OCI-LY1 (cell line): Measurements from ENCODE around the gene SMIM14.

Experiments used
- EZH2 ChIP-seq: fragments of 200-600 bp; sonication (generic), shearing (Covaris generic); IDR thresholded peaks from 2 replicates; pipeline ENCODE4 v1.8.0; 2017; ENCODE audit warnings: borderline replicate concordance, mixed run types, mild to moderate bottlenecking, antibody characterized with exemption, low read length, moderate library complexity, mixed read lengths
- TF ChIP-seq, protein P1 (sequence below): fragments of 200-600 bp; sonication (generic), shearing (Covaris generic); IDR thresholded peaks from 2 replicates; pipeline ENCODE4 v1.5.1; 2017; ENCODE audit warnings: mild to moderate bottlenecking, antibody characterized with exemption, low read length, moderate library complexity, mixed read lengths

DNA sequence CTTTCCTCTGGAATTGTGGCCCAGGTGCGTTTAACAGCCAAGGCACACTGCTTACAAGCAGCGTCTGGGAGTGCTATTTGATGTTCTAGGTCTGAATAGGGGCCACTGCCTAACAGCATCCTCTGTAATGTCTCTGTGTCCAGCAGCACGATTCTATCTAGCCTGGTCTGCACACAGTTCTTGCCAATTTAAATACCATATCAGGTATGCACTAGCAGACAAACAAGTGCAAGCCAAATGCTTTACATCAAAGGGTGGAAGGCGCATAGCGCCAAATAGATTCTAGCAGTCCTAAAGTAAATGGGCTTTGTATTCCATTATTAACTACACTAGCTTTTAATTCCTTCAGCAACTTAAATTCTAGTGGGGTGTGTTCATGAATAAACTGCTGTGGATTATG, 95.6 kb downstream of the SMIM14 start:
- TF ChIP-seq, protein P1, sequence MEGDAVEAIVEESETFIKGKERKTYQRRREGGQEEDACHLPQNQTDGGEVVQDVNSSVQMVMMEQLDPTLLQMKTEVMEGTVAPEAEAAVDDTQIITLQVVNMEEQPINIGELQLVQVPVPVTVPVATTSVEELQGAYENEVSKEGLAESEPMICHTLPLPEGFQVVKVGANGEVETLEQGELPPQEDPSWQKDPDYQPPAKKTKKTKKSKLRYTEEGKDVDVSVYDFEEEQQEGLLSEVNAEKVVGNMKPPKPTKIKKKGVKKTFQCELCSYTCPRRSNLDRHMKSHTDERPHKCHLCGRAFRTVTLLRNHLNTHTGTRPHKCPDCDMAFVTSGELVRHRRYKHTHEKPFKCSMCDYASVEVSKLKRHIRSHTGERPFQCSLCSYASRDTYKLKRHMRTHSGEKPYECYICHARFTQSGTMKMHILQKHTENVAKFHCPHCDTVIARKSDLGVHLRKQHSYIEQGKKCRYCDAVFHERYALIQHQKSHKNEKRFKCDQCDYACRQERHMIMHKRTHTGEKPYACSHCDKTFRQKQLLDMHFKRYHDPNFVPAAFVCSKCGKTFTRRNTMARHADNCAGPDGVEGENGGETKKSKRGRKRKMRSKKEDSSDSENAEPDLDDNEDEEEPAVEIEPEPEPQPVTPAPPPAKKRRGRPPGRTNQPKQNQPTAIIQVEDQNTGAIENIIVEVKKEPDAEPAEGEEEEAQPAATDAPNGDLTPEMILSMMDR = no peak
- TF ChIP-seq EZH2 = no peak
